ENCODE data around the gene PNMA8C.

DNA sequence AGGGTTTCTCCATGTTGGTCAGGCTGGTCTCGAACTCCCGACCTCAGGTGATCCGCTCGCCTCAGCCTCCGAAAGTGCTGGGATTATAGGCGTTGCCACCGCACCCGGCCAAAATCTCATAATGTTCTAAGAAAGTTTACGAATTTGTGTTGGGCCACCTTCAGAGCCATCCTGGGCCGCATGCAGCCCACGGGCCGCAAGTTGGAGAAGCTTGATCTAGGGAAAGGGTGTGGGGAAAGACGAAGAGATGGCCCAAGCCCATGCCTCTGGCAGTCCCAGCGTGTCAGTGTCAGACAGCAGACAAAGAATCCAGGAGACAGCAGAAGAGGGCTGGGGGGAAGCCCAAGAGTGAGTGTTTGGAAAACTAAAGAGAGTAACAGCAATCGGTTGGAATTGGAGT is 17.3 kb upstream of the PNMA8C start:
- TF ChIP-seq CTCF (conservative IDR thresholded peaks at IDR 0.05; ENCODE audit: low read depth in 2 of 2) (no peak), POLR2AphosphoS5 (IDR thresholded peaks at IDR 0.05; ENCODE audit: low read depth) (no peak), EZH2 (IDR thresholded peaks at IDR 0.05; ENCODE audit: low read depth, unreplicated experiment) (no peak), EZH2phosphoT487 (IDR thresholded peaks at IDR 0.05; ENCODE audit: unreplicated experiment) (no peak), ZNF114 (CRISPR knock-in tag; IDR thresholded peaks at IDR 0.05) (no peak)
- TF ChIP-seq, protein P1, sequence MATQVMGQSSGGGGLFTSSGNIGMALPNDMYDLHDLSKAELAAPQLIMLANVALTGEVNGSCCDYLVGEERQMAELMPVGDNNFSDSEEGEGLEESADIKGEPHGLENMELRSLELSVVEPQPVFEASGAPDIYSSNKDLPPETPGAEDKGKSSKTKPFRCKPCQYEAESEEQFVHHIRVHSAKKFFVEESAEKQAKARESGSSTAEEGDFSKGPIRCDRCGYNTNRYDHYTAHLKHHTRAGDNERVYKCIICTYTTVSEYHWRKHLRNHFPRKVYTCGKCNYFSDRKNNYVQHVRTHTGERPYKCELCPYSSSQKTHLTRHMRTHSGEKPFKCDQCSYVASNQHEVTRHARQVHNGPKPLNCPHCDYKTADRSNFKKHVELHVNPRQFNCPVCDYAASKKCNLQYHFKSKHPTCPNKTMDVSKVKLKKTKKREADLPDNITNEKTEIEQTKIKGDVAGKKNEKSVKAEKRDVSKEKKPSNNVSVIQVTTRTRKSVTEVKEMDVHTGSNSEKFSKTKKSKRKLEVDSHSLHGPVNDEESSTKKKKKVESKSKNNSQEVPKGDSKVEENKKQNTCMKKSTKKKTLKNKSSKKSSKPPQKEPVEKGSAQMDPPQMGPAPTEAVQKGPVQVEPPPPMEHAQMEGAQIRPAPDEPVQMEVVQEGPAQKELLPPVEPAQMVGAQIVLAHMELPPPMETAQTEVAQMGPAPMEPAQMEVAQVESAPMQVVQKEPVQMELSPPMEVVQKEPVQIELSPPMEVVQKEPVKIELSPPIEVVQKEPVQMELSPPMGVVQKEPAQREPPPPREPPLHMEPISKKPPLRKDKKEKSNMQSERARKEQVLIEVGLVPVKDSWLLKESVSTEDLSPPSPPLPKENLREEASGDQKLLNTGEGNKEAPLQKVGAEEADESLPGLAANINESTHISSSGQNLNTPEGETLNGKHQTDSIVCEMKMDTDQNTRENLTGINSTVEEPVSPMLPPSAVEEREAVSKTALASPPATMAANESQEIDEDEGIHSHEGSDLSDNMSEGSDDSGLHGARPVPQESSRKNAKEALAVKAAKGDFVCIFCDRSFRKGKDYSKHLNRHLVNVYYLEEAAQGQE (IDR thresholded peaks at IDR 0.05; ENCODE audit: unreplicated experiment), result no peak
- TF ChIP-seq, protein P2, sequence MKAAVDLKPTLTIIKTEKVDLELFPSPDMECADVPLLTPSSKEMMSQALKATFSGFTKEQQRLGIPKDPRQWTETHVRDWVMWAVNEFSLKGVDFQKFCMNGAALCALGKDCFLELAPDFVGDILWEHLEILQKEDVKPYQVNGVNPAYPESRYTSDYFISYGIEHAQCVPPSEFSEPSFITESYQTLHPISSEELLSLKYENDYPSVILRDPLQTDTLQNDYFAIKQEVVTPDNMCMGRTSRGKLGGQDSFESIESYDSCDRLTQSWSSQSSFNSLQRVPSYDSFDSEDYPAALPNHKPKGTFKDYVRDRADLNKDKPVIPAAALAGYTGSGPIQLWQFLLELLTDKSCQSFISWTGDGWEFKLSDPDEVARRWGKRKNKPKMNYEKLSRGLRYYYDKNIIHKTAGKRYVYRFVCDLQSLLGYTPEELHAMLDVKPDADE (IDR thresholded peaks at IDR 0.05), result no peak
